ENCODE results near the gene APEX2. TPM values are rescaled to one million over a fixed set of nuclear protein-coding genes. Genes with fewer than 3 reads are reported as not detected.
"Not testable (repeated sequence)": the region's sequence is repeated elsewhere in the genome, so short reads cannot be mapped to it uniquely, and the experiment has no call there.

Gene APEX2
- total RNA-seq, 4 donors from 2014 or later = 1.0 to 9.5 (median 5.1) TPM

- TF ChIP-seq, protein P1, sequence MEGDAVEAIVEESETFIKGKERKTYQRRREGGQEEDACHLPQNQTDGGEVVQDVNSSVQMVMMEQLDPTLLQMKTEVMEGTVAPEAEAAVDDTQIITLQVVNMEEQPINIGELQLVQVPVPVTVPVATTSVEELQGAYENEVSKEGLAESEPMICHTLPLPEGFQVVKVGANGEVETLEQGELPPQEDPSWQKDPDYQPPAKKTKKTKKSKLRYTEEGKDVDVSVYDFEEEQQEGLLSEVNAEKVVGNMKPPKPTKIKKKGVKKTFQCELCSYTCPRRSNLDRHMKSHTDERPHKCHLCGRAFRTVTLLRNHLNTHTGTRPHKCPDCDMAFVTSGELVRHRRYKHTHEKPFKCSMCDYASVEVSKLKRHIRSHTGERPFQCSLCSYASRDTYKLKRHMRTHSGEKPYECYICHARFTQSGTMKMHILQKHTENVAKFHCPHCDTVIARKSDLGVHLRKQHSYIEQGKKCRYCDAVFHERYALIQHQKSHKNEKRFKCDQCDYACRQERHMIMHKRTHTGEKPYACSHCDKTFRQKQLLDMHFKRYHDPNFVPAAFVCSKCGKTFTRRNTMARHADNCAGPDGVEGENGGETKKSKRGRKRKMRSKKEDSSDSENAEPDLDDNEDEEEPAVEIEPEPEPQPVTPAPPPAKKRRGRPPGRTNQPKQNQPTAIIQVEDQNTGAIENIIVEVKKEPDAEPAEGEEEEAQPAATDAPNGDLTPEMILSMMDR (IDR thresholded peaks at IDR 0.05) = no peak
- TF ChIP-seq POLR2A (IDR thresholded peaks at IDR 0.05) = no peak
- no peak for DNase-seq
- no peaks in the 10 kb centered on the region for H3K36me3 ChIP-seq
- H3K27me3 ChIP-seq = peaks cover 0 to under 1% of the 10 kb centered on the region in 2 donors
- no peak overlapping the region for H3K27ac ChIP-seq
- no peaks in the 10 kb centered on the region for H3K4me1 ChIP-seq
- no peak overlapping the region for H3K4me3 ChIP-seq
- intact Hi-C loops (cut with DNase I; ENCODE audit: low total_unique reads) = no loop called here
- no peaks in the 10 kb centered on the region for H3K9me3 ChIP-seq
These were observed 22.8 kb upstream of the APEX2 start for GRCh38 chrX:54977387-54977786.

- Histone ChIP-seq H3K4me3 (no peak overlapping the region), H3K9me3 (no peaks in the 10 kb centered on the region), H3K4me1 (no peaks in the 10 kb centered on the region), H3K36me3 (no peaks in the 10 kb centered on the region), H3K27ac (no peak overlapping the region), H3K27me3 (peaks cover 0 to 3% of the 10 kb centered on the region in 2 donors)
- TF ChIP-seq, protein P1 (IDR thresholded peaks at IDR 0.05) = no peak
- TF ChIP-seq POLR2A (IDR thresholded peaks at IDR 0.05) = no peak
- intact Hi-C loops (cut with DNase I; ENCODE audit: low total_unique reads) = no loop called here
- no peak for DNase-seq
These were observed 21.7 kb upstream of the APEX2 start for GRCh38 chrX:54978448-54978847.

DNA sequence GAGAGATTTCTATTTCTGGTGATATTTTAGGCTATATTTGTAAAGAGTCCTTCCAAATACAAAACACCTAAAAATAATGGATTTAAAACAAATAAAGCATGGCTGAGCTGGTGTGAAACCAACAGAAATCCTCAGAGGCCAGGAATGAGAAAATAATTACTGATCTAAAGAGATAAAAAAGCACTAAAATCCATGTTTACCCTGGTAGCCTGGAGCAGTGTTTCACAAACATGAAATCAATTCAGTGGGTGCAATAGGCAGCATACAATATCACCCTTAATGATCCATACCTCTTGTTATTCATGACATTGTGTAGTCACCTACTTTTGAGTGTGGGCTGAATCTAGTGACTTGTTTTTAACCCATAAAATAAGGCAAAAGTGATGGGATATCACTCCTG is 20.7 kb upstream of the APEX2 start:
- intact Hi-C loops (cut with DNase I; ENCODE audit: low total_unique reads) = no loop called here
- H3K27ac ChIP-seq = no peak overlapping the region

DNA sequence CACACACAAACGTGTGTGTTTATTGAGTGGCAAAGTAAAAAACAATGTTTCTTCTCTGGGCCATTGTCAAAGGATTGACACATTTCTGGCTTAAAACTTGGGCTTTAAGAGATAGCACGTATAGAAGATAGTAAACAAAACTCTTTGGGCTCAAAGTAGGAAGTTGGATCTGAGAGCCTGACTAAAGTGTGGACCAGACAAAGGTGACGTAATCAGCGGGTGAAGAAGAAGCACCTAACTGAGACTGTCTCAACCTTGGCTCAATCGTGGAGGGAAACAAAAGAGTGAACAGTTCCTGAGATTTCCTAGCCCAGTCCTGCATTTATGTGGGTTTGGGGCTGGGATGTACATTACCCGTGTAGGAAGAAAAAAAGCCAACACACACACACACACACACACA is 19.8 kb upstream of the APEX2 start:
- no peak for DNase-seq
- Histone ChIP-seq H3K27ac (no peak overlapping the region), H3K4me1 (no peaks in the 10 kb centered on the region), H3K36me3 (no peaks in the 10 kb centered on the region), H3K9me3 (no peaks in the 10 kb centered on the region), H3K27me3 (peaks cover 0 to 3% of the 10 kb centered on the region in 2 donors), H3K4me3 (no peak overlapping the region)
- intact Hi-C loops (cut with DNase I; ENCODE audit: low total_unique reads) = no loop called here
- no peak for TF ChIP-seq POLR2A (IDR thresholded peaks at IDR 0.05)
- TF ChIP-seq, protein P1 (IDR thresholded peaks at IDR 0.05) = no peak

More for the DNA sequence above, 20.7 kb upstream of the APEX2 start:
- TF ChIP-seq POLR2A (IDR thresholded peaks at IDR 0.05) = no peak
- TF ChIP-seq, protein P1 (IDR thresholded peaks at IDR 0.05) = no peak
- Histone ChIP-seq H3K27me3 (peaks cover 0 to 3% of the 10 kb centered on the region in 2 donors), H3K4me1 (no peaks in the 10 kb centered on the region), H3K36me3 (no peaks in the 10 kb centered on the region), H3K4me3 (no peak overlapping the region), H3K9me3 (no peaks in the 10 kb centered on the region)
- no peak for DNase-seq

- H3K27ac ChIP-seq; H3K9me3 ChIP-seq; intact Hi-C loops (cut with DNase I; ENCODE audit: low total_unique reads); H3K4me1 ChIP-seq; H3K4me3 ChIP-seq; H3K27me3 ChIP-seq; DNase-seq; H3K36me3 ChIP-seq: not testable (repeated sequence)
These were observed 16.9 kb upstream of the APEX2 start for GRCh38 chrX:54983306-54983705.

DNA sequence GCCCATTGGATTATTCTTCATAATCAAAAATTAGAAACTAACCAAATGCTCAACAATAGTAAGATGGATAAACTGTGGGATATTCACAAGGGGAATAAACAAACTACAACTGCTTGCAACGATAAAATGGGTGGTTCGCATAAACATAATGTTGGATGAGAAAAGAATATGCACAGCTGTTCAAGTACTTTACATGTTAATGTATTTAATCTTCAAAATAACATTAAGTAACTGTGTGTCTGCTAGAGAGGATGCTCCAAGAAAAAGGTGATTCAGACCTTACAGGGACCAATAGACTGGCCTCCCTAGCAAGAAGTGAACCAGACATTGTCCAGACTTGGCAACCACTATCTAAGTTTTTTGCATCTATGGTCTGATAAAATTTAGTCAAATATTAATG is 8.5 kb upstream of the APEX2 start:
- no peak overlapping the region for H3K4me3 ChIP-seq
- H3K9me3 ChIP-seq = no peaks in the 10 kb centered on the region
- no peaks in the 10 kb centered on the region for H3K27me3 ChIP-seq
- no peak overlapping the region for H3K27ac ChIP-seq
- DNase-seq = no peak
- no peak for TF ChIP-seq POLR2A (IDR thresholded peaks at IDR 0.05)
- TF ChIP-seq, protein P1 (IDR thresholded peaks at IDR 0.05) = no peak
- intact Hi-C loops (cut with DNase I; ENCODE audit: low total_unique reads) = no loop called here
- no peaks in the 10 kb centered on the region for H3K4me1 ChIP-seq
- H3K36me3 ChIP-seq = no peaks in the 10 kb centered on the region

Measured in uterus (tissue), 4 donors.